ENCODE results near the gene MTMR6. TPM values are rescaled to one million over a fixed set of nuclear protein-coding genes. Genes with fewer than 3 reads are reported as not detected.
A peak's percentile ranks its signal among the peaks of the same experiment; 100 is the strongest.

MTMR6 gene
- total RNA-seq, 2 donors from 2014 or later: 6.3 to 7.7 TPM

DNA sequence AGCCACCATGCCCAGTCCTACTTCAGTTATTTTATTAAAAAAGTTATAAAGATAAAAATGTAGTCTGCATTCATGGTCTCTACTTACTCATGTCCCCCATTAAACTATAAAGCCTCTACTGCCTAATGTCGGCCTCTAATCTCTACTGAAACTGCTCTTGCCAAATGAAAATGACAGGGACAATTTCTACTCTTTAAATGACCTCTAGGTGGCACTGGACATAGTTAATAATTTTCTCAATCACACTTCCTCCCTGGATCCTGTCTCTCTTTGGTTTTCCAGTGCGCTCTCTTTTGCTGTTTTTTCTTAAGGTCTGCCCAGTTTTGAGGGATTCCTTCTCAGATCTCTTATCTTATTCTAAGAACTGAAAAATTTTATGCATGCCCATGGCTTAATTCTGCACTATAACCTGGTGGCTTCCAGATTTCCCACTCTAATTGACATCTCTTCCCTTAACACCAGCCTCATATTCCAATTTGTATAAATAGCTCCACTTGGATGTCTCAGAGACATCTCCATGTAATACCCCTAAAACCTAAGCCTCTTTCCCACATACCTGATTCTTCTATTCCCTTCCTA lies 54.3 kb downstream of the MTMR6 start:
- Histone ChIP-seq H3K36me3 (ENCODE audit: control insufficient read depth, insufficient read depth, low read length) (no peaks in the 10 kb centered on the region), H3K9me3 (ENCODE audit: control insufficient read depth, low read length) (no peaks in the 10 kb centered on the region), H3K4me1 (ENCODE audit: control insufficient read depth, insufficient read depth, low read length) (no peaks in the 10 kb centered on the region), H3K4me3 (ENCODE audit: low read length) (no peak overlapping the region), H3K27me3 (ENCODE audit: control insufficient read depth, insufficient read depth, low read length, poor library complexity, severe bottlenecking) (peaks cover 4% of the 10 kb centered on the region), H3K27ac (ENCODE audit: low read depth, low read length) (no peak overlapping the region), H3K9ac (ENCODE audit: extremely low read depth, low read length, poor library complexity, severe bottlenecking) (no peak overlapping the region)
- TF ChIP-seq CTCF (conservative IDR thresholded peaks at IDR 0.05): peak; percentile 75
- Mint-ChIP-seq H3K4me3 (no peak overlapping the region), H3K4me1 (peaks cover 7% of the 10 kb centered on the region), H3K9me3 (no peaks in the 10 kb centered on the region), H3K36me3 (ENCODE audit: low read depth) (no peaks in the 10 kb centered on the region), H3K27me3 (ENCODE audit: insufficient read depth) (peaks cover 4% of the 10 kb centered on the region), H3K27ac (no peak overlapping the region)
- DNase-seq: no peak
- WGBS, 2 experiments (ENCODE audit: insufficient coverage in 1 of 2, insufficient read length in 1 of 2): 78 to 82% methylated on average over 2 of the region's 2 CpGs

GRCh38 chr13:25231517-25231916 lies 55.8 kb downstream of the MTMR6 start:
- no peak for TF ChIP-seq CTCF (conservative IDR thresholded peaks at IDR 0.05)
- no peaks in the 10 kb centered on the region for H3K9me3 Mint-ChIP-seq
- WGBS, 2 experiments (ENCODE audit: insufficient coverage in 1 of 2, insufficient read length in 1 of 2): 93 to 100% methylated on average over 3 to 4 of the region's 5 CpGs
- Histone ChIP-seq H3K27ac (ENCODE audit: low read depth, low read length) (no peak overlapping the region), H3K4me1 (ENCODE audit: control insufficient read depth, insufficient read depth, low read length) (no peaks in the 10 kb centered on the region), H3K27me3 (ENCODE audit: control insufficient read depth, insufficient read depth, low read length, poor library complexity, severe bottlenecking) (peaks cover 4% of the 10 kb centered on the region), H3K36me3 (ENCODE audit: control insufficient read depth, insufficient read depth, low read length) (no peaks in the 10 kb centered on the region), H3K9ac (ENCODE audit: extremely low read depth, low read length, poor library complexity, severe bottlenecking) (no peak overlapping the region), H3K4me3 (ENCODE audit: low read length) (no peak overlapping the region), H3K9me3 (ENCODE audit: control insufficient read depth, low read length) (no peaks in the 10 kb centered on the region)
- peaks cover 7% of the 10 kb centered on the region for H3K4me1 Mint-ChIP-seq
- no peaks in the 10 kb centered on the region for H3K36me3 Mint-ChIP-seq (ENCODE audit: low read depth)
- no peak overlapping the region for H3K27ac Mint-ChIP-seq
- peaks cover 8% of the 10 kb centered on the region for H3K27me3 Mint-ChIP-seq (ENCODE audit: insufficient read depth)
- DNase-seq: no peak
- H3K4me3 Mint-ChIP-seq: no peak overlapping the region

DNA sequence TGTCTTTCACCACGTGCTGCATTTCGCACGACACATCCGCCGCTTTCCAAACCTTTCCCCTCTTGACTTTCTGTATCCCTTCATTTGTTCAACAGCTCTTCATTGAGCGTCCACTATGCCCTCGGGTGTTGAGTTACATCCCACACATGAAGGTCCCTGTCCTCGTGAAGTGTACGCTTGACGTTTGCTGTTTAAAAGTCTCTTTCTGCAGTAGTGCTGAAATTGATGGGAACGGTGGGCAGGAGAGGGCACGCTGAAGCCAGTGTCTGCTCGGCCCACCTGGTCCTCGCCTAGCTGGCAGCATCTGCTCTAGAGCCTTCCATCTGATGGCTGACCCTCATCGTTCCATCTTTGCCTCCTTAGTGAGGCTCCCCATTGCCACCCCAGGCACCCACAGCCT lies 59.6 kb downstream of the MTMR6 start:
- 95 to 96% methylated on average over 14 to 15 of the region's 15 CpGs for whole genome bisulfite sequencing, 2 experiments (ENCODE audit: insufficient coverage in 1 of 2, insufficient read length in 1 of 2)
- DNase-seq: no peak
- Histone ChIP-seq H3K9ac (ENCODE audit: extremely low read depth, low read length, poor library complexity, severe bottlenecking) (no peak overlapping the region), H3K4me1 (ENCODE audit: control insufficient read depth, insufficient read depth, low read length) (no peaks in the 10 kb centered on the region), H3K9me3 (ENCODE audit: control insufficient read depth, low read length) (no peaks in the 10 kb centered on the region), H3K4me3 (ENCODE audit: low read length) (no peak overlapping the region), H3K27me3 (ENCODE audit: control insufficient read depth, insufficient read depth, low read length, poor library complexity, severe bottlenecking) (peaks cover 4% of the 10 kb centered on the region), H3K36me3 (ENCODE audit: control insufficient read depth, insufficient read depth, low read length) (no peaks in the 10 kb centered on the region), H3K27ac (ENCODE audit: low read depth, low read length) (no peak overlapping the region)
- TF ChIP-seq CTCF (conservative IDR thresholded peaks at IDR 0.05): no peak
- Mint-ChIP-seq H3K4me3 (no peak overlapping the region), H3K27me3 (ENCODE audit: insufficient read depth) (peaks cover 10% of the 10 kb centered on the region), H3K36me3 (ENCODE audit: low read depth) (no peaks in the 10 kb centered on the region), H3K4me1 (peaks cover 3% of the 10 kb centered on the region), H3K27ac (no peak overlapping the region), H3K9me3 (no peaks in the 10 kb centered on the region)
